NCI-H2081 (cell line): ENCODE results near the gene MICU1.
A peak's percentile ranks its signal among the peaks of the same experiment; 100 is the strongest.
"Not testable (repeated sequence)": the region's sequence is repeated elsewhere in the genome, so short reads cannot be mapped to it uniquely, and the experiment has no call there.

Source experiments
- DNase-seq, 2 experiments: peaks; one replicate each; lab custom pipeline; 2025; lab: John Stamatoyannopoulos, UW

MICU1 gene

DNA sequence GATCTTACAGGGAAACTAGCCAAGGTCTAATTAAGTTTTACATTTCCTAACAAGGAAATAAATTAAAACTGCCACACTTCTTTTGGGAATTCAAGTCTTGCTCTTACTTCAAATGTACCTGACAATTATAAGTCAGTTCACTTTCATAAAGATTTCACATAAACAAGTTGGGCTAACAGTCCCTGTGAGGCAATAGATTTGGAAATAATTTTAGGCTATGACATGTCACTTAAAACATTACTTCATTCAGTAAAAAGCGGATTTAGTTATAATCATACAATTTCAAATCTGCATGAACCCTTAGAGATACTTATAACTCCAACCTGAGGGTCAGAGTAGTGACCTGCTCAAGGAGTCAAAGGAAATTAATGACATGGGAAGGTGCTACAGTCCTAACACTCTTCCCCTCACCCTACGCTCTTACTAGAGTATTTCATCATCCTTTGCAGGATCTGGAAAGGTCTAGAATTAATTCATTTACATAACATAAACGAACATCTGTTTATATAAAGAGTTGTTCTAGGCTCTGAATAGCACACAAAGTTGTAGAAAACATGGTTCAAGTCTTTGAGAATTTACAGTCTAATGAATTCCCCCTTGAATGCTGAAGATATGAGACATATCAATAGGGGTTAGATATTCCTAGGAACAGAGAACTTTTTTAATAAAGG is 238.8 kb downstream of the MICU1 start:
- DNase-seq: no peak

DNA sequence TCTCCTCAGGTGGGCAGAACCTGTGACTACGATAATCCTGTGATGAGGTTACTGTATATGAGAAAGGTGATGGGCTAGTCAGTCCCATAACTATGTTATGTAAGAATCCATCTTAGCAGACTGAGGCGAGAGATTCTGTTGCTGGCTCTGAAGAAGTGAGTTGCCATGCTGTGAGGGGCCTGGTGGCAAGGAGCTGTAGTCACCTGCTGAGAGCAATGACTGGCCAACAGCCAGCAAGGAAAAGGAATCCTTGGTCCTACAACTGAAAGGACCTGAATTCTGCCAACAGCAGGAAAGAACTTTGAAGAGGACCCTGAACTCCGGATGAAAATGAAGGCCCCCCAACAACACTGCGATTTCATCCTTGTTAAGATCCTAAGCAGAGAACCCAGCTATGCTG is 240.2 kb downstream of the MICU1 start:
- no peak for DNase-seq

DNA sequence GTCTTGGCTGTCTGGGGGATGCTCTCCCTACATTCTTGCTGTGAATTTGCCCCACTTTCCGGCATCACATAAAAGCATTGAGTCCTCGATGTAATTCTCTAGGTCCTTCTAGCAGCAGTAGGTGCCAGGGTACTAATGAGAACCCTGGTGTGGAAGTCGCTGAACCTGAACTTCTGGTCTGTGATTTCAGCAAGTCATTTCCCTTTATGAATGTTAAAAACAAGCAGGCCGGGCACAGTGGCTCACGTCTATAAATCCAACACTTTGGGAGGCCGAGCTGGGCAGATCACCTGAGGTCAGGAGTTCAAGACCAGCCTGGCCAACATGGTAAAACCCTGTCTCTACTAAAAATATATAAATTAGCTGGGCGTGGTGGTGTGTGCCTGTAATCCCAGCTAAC is 240.9 kb downstream of the MICU1 start:
- DNase-seq: not testable (repeated sequence)

DNA sequence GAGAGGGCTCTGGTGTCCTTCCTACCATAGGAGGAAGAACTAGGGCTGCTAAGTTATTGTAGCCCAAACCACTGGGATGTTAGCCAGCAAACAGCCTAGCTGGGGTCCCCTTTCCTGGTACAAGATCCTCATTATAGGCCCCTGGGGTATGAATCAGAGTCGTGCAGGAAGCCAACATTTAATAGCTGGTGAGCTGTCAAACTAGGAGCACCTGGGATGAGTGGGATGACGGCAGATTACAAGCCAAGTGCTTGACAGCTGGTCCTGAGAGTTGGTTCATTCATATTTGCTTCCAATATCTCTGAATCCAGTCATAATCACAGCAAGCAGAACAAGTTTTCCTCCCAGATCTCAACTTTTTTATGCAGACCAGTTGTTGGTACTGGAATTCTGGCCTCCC is 246.1 kb downstream of the MICU1 start:
- no peak for DNase-seq

DNA sequence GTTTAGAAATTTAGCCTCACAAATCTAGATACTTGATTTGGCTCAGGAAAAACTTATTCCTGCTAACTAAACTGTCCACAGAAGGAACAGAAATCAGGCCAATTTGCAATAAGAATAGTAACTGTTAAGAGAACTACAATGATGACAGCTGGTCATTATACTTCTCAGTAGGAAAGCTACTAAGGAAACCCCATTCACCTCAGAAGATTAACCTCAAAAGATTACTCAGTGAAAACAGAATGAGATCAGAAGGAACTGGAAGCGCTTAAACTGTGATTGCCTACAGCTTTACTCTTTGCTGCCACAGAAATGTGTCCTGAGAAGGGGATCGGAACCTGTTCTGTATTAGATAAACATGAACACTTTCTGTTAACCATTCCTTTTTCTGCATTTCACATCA is 246.8 kb downstream of the MICU1 start:
- no peak for DNase-seq

DNA sequence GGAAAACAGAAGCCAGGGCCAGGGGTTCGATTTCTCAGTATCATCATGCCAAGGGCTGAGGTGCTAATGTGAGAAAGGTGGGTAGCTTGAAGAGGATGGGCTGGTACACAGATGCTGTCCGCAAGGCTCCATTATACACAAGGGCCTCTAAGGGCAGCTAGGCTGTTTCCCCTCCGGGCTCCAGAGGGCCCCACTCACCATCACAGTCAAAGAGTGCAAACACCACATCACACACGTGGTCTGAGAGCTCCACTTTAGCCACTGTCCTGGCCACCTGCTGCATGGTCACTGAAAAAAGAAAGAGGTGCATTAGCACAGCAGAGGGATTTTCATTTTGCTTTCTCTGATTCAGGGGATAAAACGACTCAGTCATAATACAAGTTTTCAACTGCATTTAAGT is 250.3 kb downstream of the MICU1 start:
- DNase-seq: no peak

DNA sequence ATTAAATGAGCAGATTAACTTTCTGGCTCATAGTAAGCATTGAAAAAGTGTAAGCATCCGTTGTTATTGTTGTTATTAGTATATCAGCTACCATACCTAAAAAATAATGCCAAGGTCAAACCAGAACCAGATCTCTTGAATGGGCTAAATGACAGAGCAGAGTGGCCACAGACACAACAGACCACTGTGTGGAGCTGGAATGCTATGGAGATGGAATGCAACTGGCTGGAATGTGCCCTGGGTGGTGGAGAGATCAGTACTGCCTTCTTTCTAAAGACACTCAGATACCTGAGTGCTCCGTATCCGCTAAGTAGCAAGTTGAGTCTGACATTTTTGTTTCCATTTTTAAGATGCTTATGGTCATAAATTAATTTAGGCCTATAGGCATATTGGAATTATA is 250.7 kb downstream of the MICU1 start:
- DNase-seq: no peak

DNA sequence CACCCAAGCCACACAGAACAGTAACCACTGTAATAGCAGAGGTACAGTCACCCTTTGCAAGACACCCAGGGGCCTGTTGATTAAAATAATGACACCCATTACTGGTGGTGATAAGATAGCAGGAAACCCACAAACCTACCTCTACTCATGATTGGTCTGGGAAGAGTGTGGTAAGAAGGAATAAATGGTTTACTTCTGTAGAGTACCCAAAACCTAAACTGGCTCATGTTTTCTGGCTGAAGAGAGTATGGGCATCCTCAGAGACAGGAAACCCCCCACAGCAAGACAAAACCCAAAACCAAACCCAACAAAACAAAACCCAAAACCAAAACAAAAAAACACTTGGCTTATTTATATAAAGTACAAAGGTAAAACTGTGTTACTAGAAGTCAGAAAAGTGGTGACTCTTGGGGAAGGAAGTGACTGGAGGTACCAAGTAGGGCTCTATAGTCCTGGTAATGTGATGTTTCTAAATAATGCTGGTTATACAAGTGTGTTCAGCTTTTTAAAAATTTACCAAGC is 255.6 kb downstream of the MICU1 start:
- DNase-seq: no peak

DNA sequence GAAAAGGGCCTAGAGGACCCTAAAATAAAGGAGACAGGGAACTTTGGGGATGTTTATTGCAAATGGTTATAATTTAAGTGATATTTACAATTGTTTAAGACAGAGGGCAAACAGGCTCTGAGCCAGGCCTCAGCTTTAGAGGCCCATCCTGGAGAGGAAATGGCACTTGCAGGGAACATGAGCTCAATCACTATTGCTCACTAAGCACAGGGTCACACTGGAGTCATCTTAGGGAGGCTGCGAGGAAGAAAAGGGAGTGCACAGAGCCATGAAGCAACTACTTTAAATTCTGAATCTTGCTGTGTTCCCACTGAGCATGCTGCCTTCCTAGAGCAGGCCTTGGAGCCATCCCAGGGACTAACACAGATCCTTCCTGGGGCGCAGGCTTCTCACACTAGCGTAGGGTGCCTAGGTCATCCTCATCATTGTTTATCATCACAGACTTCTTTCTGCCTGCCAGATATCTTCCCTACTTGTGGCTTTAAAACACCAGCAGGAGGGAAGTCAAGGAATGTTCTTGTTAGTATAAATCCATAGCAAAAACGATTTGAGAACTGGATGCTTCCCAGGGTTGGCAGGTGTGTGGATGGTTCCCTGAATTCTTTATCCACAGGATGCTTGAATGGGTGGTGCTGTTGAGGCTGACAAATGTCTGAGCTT is 258.4 kb downstream of the MICU1 start:
- no peak for DNase-seq

DNA sequence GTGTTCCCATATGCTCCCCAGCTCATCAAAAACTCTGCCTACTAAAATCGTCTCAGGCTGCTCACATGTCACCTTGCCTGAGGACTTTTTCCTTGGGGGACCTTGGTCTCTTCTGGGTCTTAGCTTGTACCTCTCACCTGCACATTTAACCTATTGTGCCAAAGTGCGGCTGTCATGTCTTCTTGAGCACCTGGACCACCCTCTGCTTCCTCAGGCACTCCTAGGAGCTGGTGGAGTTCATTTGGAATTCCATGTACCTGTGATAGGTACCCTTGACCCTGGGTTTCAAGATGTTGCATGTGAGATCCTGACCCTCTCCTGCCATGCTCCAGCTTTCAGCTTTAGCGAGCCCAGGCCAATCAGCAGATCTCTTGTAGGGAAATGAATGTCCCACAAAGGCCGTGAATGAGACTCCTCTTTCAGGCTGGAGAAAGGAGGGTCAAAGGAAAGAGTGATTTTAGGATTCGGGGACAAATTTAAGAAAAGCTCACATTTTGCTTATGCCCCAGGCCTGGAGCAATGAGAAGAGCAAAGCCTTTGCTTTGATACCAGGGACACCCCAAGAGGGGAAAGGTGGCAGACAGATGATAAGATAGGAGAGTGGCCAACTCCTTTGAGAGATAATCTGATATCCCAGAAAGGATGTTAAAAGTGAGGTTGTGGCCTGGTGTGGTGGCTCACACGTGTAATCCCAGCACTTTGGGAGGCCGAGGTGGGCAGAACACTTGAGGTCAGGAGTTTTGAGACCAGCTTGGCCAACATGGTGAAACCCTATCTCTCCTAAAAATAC is 260.6 kb downstream of the MICU1 start:
- DNase-seq: no peak

DNA sequence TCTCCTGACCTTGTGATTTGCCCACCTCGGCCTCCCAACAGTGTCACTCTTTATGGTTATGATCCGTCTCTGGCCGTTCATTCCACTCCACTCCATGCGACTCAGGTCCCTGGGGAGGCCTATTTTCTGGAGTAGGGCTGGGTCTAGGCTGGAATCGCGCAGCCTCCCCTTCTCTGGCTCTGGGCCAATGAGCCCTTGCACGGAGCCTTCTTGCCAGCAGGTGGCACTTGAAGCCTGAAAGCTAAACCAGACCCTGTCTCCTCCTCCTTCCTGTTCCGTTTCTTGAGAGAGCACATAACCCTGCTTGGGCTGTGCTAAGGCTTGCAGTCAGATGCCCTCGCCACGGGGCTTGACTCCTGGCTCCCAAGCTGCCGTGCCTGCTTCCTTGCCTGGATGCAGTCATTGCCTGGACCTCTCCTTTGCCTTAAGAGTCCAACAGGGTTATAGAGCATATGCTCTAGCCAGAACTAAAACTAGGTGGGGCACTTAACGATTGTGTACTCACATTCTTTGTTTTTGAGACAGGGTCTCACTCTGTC is 261.6 kb downstream of the MICU1 start:
- peak; percentile 86 for DNase-seq

DNA sequence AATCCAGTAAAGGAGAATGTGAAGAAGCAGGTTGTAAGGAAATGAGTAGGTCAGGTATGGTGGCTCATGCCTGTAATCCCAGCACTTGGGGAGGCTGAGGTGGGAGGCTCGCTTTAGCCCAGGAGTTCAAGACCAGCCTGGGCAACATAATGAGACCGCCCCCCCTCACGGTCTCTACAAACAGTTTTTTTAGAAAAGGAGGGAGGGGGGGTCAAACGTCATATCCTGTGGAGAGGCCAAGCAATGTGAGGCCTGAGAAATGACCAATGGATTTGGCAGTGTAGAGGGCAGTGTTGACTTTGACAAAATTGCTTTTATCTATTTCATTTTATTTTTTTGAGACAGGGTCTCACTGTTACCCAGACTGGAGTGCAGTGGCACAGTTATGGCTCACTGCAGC is 268.9 kb downstream of the MICU1 start:
- DNase-seq: no peak

DNA sequence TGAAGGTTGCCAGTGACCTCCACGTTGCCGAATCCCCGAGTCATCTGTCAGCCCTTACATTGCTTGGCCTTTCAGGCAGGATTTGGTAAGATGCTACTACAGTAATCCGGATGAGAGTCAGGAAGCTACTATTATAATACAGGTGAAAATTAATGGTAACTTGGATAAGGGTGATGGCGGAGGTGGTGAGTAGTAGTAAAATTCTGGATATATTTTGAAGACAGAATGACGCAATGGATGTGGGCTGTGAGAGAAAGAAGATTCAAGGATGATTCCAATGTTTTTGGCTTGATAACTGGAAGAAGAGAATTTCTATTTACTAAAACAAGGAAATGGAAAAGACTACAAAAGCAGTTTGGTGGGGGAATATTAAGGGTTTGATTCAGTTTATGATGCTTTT is 269.8 kb downstream of the MICU1 start:
- DNase-seq: no peak

DNA sequence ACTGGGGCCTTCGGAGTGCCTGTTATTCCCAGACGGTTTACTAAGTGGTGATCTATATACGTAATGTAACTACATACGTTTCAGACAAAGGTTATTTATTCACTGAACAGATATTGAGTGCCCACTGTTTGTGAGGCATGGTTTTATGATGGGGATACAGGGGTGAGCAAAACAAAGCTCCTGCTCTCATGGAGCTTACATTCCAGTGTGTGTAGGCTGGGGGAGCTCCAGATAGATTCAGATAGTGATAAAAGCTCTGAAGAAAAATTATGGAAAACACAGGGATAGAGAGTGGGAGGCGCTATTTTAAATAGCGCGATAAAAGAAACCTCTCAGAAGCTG is 270.7 kb downstream of the MICU1 start:
- DNase-seq: no peak

DNA sequence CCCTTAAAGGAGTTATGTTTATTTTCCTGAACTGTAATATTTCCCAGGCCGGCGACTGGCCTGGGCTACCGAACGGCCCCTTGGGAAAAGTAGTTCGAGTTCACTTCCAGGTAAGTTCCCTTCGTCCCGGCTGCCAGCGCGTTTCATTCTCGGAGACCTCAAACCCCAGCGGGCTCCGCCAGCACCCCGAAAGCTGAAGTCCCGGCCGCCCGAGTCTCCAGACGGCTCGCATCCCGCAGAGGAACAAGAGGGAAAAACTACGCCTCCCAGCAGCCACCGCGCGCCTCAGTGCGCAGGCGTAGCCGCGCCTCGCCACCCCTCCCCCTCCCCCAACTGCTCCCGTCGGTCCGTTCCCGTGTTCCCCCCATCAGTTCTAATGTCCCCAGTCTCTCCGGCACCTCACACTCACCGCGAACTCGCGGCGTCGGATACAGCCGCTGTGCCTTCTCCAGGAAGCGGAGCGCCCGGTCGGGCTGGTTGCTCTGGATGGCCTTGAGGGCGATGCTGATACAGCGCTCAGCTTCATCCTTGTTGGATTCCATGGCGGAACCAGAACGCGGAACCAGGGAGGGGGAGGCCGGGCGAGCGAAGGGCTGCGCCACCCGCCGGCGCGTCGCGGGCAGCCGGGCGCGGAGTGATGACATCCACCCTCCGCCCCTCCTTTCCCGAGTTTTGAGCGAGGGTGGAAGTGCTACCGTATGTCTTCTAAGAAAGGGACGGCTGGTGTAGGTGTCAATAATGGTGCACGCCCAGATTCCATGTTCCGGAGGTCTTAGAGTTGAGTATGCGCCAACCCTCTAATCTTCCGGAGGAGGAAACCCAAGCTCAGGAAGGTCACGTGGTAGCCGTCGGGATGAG is 271.3 kb downstream of the MICU1 start, which contains the start of gene DNAJB12:
Gene DNAJB12, minus strand, starts transcription at position 564 of the 858 bp plus-strand sequence. Its CDS starts 22 bp downstream, at position 542.
- DNase-seq: peak; percentile 79 to 92

DNA sequence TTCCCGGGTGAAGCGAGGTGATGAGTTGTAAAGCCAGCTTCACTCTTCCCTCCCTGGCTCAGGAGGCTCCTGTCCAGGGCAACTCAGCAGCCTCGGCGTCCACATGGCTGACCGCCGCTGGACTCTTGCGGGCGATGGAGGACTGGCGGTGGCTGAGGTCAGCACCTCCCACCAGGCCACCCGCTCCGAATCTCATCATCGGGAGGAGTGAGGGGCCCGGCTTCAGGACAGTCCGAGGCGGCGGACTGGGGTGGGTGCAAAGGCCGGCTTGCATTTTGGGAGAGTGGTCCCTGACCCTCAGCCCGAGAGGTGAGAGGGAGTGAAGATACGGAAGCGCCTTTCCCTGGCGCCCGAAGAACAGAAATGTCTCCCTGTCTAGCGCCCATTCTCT is 271.9 kb downstream of the MICU1 start:
- DNase-seq: no peak

DNA sequence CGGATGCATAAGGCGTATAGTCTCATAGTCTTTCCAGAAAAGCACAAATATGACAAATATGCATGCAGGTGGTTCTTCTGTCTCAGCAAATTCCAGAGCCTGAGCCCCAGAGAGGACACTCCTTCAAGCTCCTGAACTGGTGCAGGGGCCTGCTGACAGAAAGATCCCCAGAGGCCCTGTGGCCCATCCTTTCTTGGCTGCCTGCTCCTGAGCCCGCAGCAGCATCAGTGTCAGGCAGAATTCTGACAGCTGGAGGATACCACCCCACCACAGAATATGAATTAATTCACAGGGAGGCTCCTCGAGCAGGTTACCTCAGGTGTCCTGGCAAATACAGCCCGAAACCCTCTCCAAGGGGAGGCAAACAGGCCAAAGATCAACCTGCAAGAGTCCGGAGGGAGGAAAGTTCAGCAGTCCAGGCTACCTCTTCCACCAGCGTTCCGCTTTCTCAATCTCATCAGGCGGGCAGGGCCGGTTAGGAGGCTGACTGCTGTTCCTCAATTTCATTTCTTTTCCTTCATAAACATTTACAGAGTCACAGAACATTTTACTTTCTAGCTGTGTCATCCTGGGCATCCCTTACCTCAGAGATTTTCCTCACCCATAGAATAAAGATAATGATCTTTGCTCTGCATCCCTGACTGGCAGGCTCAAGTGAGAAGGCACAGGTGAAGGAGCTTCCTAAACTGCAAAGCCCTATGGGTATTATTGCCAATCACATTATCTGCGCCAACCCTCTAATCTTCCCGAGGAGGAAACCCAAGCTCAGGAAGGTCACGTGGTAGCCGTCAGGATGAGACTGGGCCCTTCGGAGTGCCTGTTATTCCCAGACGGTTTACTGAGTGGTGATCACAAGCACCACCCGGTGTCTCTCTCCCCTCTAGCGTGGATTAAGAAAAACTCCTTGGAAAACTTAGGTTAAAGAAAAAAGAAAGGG is 272.6 kb downstream of the MICU1 start:
- peak in 1 of 2 experiments; percentile 12 for DNase-seq

DNA sequence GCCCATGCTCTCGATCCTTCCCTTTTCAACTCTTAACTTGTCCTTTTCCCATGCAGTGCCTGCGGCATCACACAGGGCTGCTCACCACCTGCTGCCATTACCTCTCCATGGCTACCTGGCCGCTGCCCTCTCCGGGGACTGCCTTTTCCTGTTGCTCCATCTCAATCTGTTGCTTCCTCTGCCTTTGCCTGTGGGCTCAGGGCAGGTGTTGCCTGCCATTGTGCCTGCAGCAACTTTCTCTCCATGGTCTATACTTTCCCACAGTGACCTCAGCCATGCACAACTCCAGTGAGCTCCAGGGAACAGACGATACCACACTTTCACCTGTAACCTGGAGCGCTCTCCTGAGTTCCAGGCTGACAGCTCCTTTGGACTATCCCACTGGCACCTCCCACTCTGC is 274.4 kb downstream of the MICU1 start:
- DNase-seq: no peak

DNA sequence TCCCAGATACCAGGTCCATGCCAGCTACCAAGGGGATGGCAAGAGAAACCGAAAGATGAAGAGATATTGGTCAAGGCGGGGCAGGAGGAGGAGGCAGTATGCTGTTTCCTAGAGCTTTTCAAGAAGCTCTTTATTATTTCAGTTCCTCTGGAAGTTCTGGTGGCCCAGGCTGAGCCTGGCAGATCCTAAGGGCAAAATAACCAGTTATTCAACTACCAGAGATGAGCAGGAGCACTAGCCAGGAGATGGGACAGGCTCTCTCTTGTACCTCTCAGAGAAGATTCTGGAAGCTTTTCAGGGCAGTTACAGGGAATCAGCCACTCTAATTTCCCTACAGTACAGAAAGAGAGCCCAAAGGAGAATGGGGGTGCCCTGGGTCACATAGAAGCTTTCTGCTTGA is 276.4 kb downstream of the MICU1 start:
- no peak for DNase-seq

DNA sequence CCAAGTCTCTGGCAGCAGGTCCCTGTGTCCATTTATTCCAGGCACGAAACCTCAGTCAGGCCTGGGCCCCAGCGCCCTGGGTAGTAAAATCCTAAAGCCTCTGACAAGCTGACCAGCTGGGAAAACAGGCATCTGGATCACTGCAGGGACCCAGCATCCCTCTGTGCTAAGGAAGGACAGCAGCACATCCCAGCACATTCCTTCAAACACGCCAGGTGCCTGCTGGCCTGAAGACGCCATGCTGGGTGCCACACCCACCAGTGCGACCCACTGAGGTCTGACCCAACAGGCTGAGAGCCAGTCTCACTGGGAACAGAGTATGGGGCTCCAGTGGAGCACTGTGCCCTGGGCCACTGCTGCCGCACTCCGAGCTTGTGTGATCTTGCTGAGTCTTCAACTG is 277.6 kb downstream of the MICU1 start:
- DNase-seq: no peak

DNA sequence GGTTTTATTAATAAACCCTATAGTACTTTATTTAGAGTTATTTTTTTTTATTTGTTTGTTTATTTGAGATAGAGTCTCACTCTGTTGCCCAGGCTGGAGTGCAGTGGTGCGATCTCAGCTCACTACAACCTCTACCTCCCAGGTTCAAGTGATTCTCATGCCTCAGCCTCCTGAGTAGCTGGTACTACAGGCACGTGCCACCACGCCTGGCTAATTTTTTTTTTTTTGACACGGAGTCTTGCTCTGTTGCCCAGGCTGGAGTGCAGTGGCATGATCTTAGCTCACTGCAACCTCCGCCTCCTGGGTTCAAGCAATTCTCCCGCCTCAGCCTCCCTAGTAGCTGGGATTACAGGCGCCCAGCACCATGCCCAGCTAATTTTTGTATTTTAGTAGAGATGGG is 279.8 kb downstream of the MICU1 start:
- not testable (repeated sequence) for DNase-seq
